Skeletal muscle cell (primary cell): ENCODE measurements around the gene PTBP3.

Source experiments
- DNase-seq: peaks from one replicate; pipeline ENCODE4 v3.0.0-alpha.2; 2010; ENCODE audit warnings: low read depth
- H3K4me3 ChIP-seq: 2 replicates; pipeline ENCODE4 v1.5.1; 2011; ENCODE audit warnings: low read depth, mild to moderate bottlenecking, control low read depth, low read length, moderate library complexity

Gene PTBP3

DNA sequence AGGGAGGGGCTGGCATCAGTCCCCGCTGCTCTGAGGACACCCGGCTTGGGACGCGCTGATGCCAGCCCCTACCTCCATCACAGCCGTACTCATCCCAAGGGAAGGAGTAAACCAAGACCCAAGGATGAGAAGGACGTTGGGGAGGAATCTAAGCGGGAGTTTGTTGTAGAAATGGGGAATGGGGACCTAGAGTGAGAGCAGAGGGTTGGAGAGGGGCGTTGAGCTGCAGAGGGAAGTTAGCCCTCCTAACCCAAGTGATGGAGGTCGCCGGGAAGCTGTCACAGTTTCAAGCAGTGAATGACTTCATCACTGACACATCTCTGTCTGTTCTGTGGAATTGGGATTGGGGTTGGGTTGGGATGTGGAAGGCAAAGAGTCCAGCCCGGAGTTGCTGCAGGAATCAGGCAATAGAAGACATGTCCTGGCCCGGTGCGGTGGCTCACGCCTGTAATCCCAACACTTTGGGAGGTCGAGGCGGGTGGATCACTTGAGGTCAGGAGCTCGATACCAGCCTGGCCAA lies 157.6 kb downstream of the PTBP3 start:
- no peak for DNase-seq
- peak overlapping the region; percentile 53 for H3K4me3 ChIP-seq

- peak within 1 kb of the TSS; percentile 53 for H3K4me3 ChIP-seq
- no peak for DNase-seq
Measured at GRCh38 chr9:112174965-112175795, 158.2 kb downstream of the PTBP3 start, which contains the start of gene SUSD1. SUSD1 (minus strand) TSS chr9:112175297; CDS start chr9:112175235, 62 bp downstream.

DNA sequence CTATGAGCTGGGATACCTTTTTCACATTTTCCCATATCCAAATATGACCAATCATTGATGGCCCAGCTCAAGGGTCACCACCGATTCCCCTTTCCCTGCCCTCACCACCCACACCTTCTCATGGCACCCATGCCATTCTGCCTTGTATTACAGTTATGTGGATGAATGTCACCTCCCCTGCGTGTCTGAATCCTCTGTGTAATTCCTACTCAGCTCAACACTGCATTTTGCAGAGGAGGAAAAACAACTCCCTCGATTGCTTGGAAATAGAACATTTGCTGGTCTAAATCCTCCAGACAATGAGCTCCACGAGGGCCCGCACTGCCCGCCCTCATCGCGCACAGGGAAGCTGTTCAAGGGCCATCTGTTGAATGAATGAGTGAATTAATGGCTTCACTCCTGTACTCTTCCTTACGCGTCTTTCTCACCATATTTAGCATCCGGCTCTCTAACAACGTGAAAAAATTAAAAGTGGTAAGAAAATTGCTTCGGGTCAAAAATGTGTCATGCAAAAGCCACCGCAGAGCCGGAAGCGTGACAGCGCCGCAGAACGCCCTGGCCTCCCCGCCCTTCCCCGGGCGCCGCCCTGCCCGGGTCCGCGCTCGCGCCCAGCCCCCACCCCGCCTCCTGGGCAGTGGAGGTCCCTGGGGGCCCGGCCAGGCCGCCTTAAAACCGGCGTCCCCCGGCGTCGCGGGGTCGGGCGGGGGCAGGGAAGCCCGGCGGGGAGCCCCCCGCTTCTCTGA lies 159.0 kb downstream of the PTBP3 start:
- H3K4me3 ChIP-seq, result peak overlapping the region; percentile 53
- DNase-seq, result no peak

DNA sequence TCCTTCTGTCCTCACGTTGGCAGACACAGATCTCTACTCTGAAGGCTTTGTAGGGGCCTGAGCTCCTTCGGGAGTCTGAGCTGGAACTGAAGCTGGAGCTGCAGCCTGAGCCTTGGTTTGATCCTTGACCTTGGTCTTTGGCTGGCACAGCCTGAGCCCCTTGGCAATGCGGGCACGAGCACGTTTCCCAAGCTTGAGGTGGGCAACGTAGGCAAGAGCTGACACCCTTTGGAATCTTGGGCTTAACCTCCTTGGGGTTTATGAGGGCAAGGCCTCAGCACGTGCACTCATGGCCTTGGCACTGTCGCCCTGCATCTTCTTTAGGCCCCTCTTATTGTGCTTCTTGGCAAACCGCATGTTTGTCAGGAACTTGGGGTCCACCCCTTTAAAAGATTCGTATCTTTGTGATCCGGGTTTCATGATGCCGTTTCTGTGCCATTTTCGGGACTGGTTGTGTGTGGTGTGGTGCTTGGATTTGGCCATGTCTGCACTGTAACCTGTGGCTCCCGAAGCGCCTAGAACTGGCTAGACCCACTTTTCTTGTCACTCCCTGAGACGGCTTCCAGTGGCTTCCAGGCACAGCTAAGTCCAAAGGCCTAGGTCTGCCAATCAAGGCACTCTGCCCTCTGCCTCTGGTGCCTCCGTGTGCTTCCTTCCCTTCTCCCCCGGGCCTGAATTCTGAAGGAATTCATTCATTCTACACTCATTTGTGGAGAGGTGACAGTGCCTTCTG lies 159.8 kb downstream of the PTBP3 start:
- no peak for DNase-seq

GRCh38 chr9:112170968-112171367 lies 162.5 kb downstream of the PTBP3 start:
- no peak overlapping the region for H3K4me3 ChIP-seq

More for the DNA sequence above, 159.8 kb downstream of the PTBP3 start:
- no peak overlapping the region for H3K4me3 ChIP-seq

DNA sequence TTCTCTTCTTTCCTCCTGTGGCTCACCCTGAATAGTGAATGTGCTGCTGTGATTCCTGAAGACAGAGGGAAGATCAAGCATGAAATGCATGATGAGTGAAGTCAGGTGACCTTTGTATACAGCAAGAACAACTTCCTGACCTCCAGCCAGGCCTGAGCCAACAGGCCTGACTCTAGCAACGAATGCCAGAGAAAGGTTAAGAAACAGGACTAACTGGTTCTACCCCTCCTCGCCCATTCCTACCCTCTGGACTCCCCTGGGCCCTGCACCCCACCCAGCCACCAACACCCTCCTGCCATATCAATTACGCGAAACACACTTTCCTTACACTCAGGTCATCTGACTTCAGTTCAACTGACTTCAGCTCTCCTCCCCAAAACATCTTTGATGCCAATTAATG lies 163.2 kb downstream of the PTBP3 start:
- DNase-seq, result no peak
- no peak overlapping the region for H3K4me3 ChIP-seq

More at GRCh38 chr9:112170968-112171367, 162.5 kb downstream of the PTBP3 start:
- DNase-seq, result no peak

- no peak for DNase-seq
- H3K4me3 ChIP-seq, result no peak overlapping the region
Measured at GRCh38 chr9:112169368-112169767, 164.1 kb downstream of the PTBP3 start.

- H3K4me3 ChIP-seq, result no peak overlapping the region
- DNase-seq, result no peak
Measured at GRCh38 chr9:112168197-112168596, 165.2 kb downstream of the PTBP3 start.
